H9 (cell line): ENCODE results near the gene MGAT4B. TPM values are rescaled to one million over a fixed set of nuclear protein-coding genes. Genes with fewer than 3 reads are reported as not detected.

Source experiments
- DNase-seq: peaks from one replicate; pipeline ENCODE4 v3.0.0-alpha.2; 2017
- H2AFZ ChIP-seq: one replicate; pipeline ENCODE4 v1.6.1; 2013; ENCODE audit warnings: mild to moderate bottlenecking, low read length, control low read depth, moderate library complexity
- H2AK5ac ChIP-seq: 2 replicates; pipeline ENCODE4 v1.6.1; 2013; ENCODE audit warnings: low read length, control low read depth, mixed read lengths; ENCODE audit not compliant: insufficient read length
- H2BK120ac ChIP-seq: one replicate; pipeline ENCODE4 v1.6.1; 2013; ENCODE audit warnings: low read depth, mild to moderate bottlenecking, low read length, control low read depth, inconsistent platforms; ENCODE audit not compliant: poor library complexity, severe bottlenecking
- H2BK12ac ChIP-seq: 2 replicates; pipeline ENCODE4 v1.6.1; 2013; ENCODE audit warnings: low read length, control low read depth, mixed read lengths, low read depth; ENCODE audit not compliant: insufficient read length
- H2BK15ac ChIP-seq: 2 replicates; pipeline ENCODE4 v1.6.1; 2013; ENCODE audit warnings: low read depth, low read length, control low read depth
- H2BK20ac ChIP-seq: one replicate; pipeline ENCODE4 v1.6.1; 2013; ENCODE audit warnings: low read depth, mild to moderate bottlenecking, low read length, control low read depth, inconsistent platforms; ENCODE audit not compliant: poor library complexity, severe bottlenecking
- H2BK5ac ChIP-seq: 2 replicates; pipeline ENCODE4 v1.6.1; 2013; ENCODE audit warnings: low read length, control low read depth, mixed read lengths; ENCODE audit not compliant: insufficient read length
- H3K14ac ChIP-seq: 2 replicates; pipeline ENCODE4 v1.6.1; 2013; ENCODE audit warnings: low read length, control low read depth; ENCODE audit not compliant: insufficient read depth
- H3K18ac ChIP-seq: 2 replicates; pipeline ENCODE4 v1.6.1; 2013; ENCODE audit warnings: low read depth, mild to moderate bottlenecking, mixed read lengths, low read length, control low read depth; ENCODE audit not compliant: insufficient read length
- H3K23ac ChIP-seq: 2 replicates; pipeline ENCODE4 v1.6.1; 2013; ENCODE audit warnings: low read length, control low read depth, mixed read lengths, low read depth; ENCODE audit not compliant: insufficient read length
- H3K23me2 ChIP-seq: 2 replicates; pipeline ENCODE4 v1.6.1; 2013; ENCODE audit warnings: low read depth, mild to moderate bottlenecking, mixed read lengths, low read length, control low read depth; ENCODE audit not compliant: insufficient read length, poor library complexity, severe bottlenecking
- H3K27ac ChIP-seq: 2 replicates; pipeline ENCODE4 v1.5.1; 2013; ENCODE audit warnings: low read length, control low read depth, mixed read lengths, low read depth; ENCODE audit not compliant: insufficient read length
- H3K27me3 ChIP-seq: 2 replicates; pipeline ENCODE4 v1.6.1; 2013; ENCODE audit warnings: low read length, control low read depth, inconsistent platforms; ENCODE audit not compliant: insufficient read depth
- H3K4ac ChIP-seq: 2 replicates; pipeline ENCODE4 v1.6.1; 2013; ENCODE audit warnings: low read depth, mild to moderate bottlenecking, control low read depth, inconsistent platforms, low read length, moderate library complexity
- H3K4me1 ChIP-seq: 2 replicates; pipeline ENCODE4 v1.6.1; 2013; ENCODE audit warnings: low read length, control low read depth, inconsistent platforms; ENCODE audit not compliant: insufficient read depth
- H3K4me2 ChIP-seq: 2 replicates; pipeline ENCODE4 v1.6.1; 2013; ENCODE audit warnings: low read length, control low read depth, mixed read lengths; ENCODE audit not compliant: insufficient read length, insufficient read depth
- H3K56ac ChIP-seq: 2 replicates; pipeline ENCODE4 v1.6.1; 2013; ENCODE audit warnings: low read depth, mild to moderate bottlenecking, mixed read lengths, low read length, control low read depth; ENCODE audit not compliant: insufficient read length
- H3K79me1 ChIP-seq: 2 replicates; pipeline ENCODE4 v1.6.1; 2013; ENCODE audit warnings: low read depth, mild to moderate bottlenecking, moderate library complexity, low read length, control low read depth, inconsistent platforms; ENCODE audit not compliant: insufficient read depth, poor library complexity, severe bottlenecking
- H3K79me2 ChIP-seq: 2 replicates; pipeline ENCODE4 v1.6.1; 2013; ENCODE audit warnings: low read length, control low read depth, inconsistent platforms; ENCODE audit not compliant: insufficient read depth
- H3K9ac ChIP-seq: 2 replicates; pipeline ENCODE4 v1.6.1; 2013; ENCODE audit warnings: low read length, control low read depth, mixed read lengths; ENCODE audit not compliant: insufficient read length; ENCODE audit errors: extremely low read depth
- H3K9me3 ChIP-seq: one replicate; pipeline ENCODE4 v1.6.1; 2013; ENCODE audit warnings: low read depth, low read length, inconsistent platforms; ENCODE audit not compliant: control insufficient read depth
- H3T11ph ChIP-seq: one replicate; pipeline ENCODE4 v1.6.1; 2013; ENCODE audit warnings: mild to moderate bottlenecking, low read length, control low read depth, inconsistent platforms
- H4K20me1 ChIP-seq: one replicate; pipeline ENCODE4 v1.6.1; 2013; ENCODE audit not compliant: control insufficient read depth, insufficient read length, insufficient read depth
- H4K5ac ChIP-seq: 2 replicates; pipeline ENCODE4 v1.6.1; 2013; ENCODE audit warnings: low read depth, mild to moderate bottlenecking, mixed read lengths, low read length, control low read depth; ENCODE audit not compliant: insufficient read length
- H4K8ac ChIP-seq: replicated peaks from 2 replicates; pipeline ENCODE4 v1.6.1; 2013; ENCODE audit warnings: low read length, control low read depth, mixed read lengths, low read depth; ENCODE audit not compliant: insufficient read length
- H4K91ac ChIP-seq: 2 replicates; pipeline ENCODE4 v1.6.1; 2013; ENCODE audit warnings: low read depth, mild to moderate bottlenecking, moderate library complexity, mixed read lengths, low read length, control low read depth; ENCODE audit not compliant: insufficient read length
- H3K27ac Mint-ChIP-seq, 3 experiments: 2 replicates in 2 of 3; 3 replicates in 1 of 3; pipeline ENCODE4 v1.8.0; 2020 to 2021; ENCODE audit warnings: mixed read lengths in 3 of 3, mild to moderate bottlenecking in 1 of 3, moderate library complexity in 1 of 3
- H3K27me3 Mint-ChIP-seq: 2 replicates; pipeline ENCODE4 v1.8.0; 2021; ENCODE audit warnings: low read depth, mild to moderate bottlenecking, moderate library complexity, mixed read lengths
- H3K36me3 Mint-ChIP-seq, 3 experiments: 2 replicates in 2 of 3; 3 replicates in 1 of 3; pipeline ENCODE4 v1.8.0; 2020 to 2021; ENCODE audit warnings: low read depth in 3 of 3, mixed read lengths in 3 of 3; ENCODE audit not compliant: insufficient read depth in 1 of 3
- H3K4me1 Mint-ChIP-seq, 2 experiments: 2 replicates each; pipeline ENCODE4 v1.8.0; 2020; ENCODE audit warnings: mixed read lengths in 2 of 2
- H3K4me3 Mint-ChIP-seq, 2 experiments: 2 replicates in 1 of 2; 3 replicates in 1 of 2; pipeline ENCODE4 v1.8.0; 2020 to 2021; ENCODE audit warnings: mild to moderate bottlenecking in 2 of 2, mixed read lengths in 2 of 2, moderate library complexity in 1 of 2
- H3K9me3 Mint-ChIP-seq, 2 experiments: 2 replicates in 1 of 2; 3 replicates in 1 of 2; pipeline ENCODE4 v1.8.0; 2020; ENCODE audit warnings: mild to moderate bottlenecking in 2 of 2, mixed read lengths in 2 of 2, moderate library complexity in 1 of 2
- WGBS: extraction: QIAGEN DNeasy Blood & Tissue Kit; methylation state at CpG from one replicate; pipeline ENCODE4 v1.1.7; 2013; ENCODE audit warnings: missing lambda C conversion rate, low lambda C conversion rate, mixed read lengths; ENCODE audit not compliant: insufficient read length; ENCODE audit errors: extremely low coverage; 5-methylcytosine and 5-hydroxymethylcytosine counted together
- total RNA-seq: library from RNA; stranded (reverse); gene quantifications from 2 replicates; pipeline ENCODE4 v1.2.1, GENCODE V29; 2021
- TF ChIP-seq, protein P1 (sequence below): fragments of 200-600 bp; sonication (generic); conservative IDR thresholded peaks from 3 replicates; pipeline ENCODE4 v1.8.0; 2021; ENCODE audit warnings: antibody characterized with exemption, mild to moderate bottlenecking

The MGAT4B gene
- total RNA-seq, 1 experiment from 2014 or later: 147 TPM

DNA sequence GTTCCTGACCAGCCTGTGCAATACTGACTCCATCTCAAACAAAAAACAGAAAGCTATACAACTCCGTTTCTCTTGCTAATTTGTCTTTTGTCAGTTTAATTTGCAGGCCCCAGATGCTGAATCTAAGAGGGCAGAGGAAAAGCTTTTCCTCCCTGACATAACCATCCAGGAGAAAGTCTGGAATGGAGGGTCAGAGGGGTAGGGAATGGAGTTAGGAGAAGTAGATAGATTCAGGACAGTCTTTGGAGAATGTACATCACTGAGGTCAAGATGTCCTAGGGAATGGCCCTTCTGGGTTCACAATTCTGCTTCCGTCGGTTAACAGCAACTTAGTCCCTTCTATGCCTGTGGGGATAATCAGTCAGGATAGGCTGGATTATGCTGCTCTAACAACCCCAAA, 7.4 kb upstream of the MGAT4B start:
- Histone ChIP-seq H4K5ac (no peak overlapping the region), H2BK5ac (no peak overlapping the region), H3K18ac (no peak overlapping the region), H2AK5ac (no peak overlapping the region), H3K9ac (no peak overlapping the region), H2BK20ac (no peak overlapping the region), H3K23ac (no peak overlapping the region), H3K14ac (no peak overlapping the region), H3K4ac (no peak overlapping the region), H3K27me3 (no peaks in the 10 kb centered on the region), H4K91ac (no peak overlapping the region), H3K79me2 (no peaks in the 10 kb centered on the region), H2BK15ac (no peak overlapping the region), H2AFZ (no peak overlapping the region), H3K79me1 (no peaks in the 10 kb centered on the region), H3K4me2 (no peak overlapping the region), H3K23me2 (peaks cover 16% of the 10 kb centered on the region), H3K4me1 (no peaks in the 10 kb centered on the region; the same call in 1 of the 2 replicates), H2BK12ac (no peak overlapping the region), H3K9me3 (no peaks in the 10 kb centered on the region), H3T11ph (no peak overlapping the region), H2BK120ac (no peak overlapping the region), H3K27ac (no peak overlapping the region), H4K20me1 (no peaks in the 10 kb centered on the region), H4K8ac (no peak overlapping the region), H3K56ac (no peak overlapping the region)
- Mint-ChIP-seq H3K4me3 (no peak overlapping the region; a peak in 1 of 5 replicates), H3K27ac (peak overlapping the region in 1 of 3 experiments; percentile 36; a peak in 1 of 7 replicates), H3K27me3 (peaks cover 13% of the 10 kb centered on the region), H3K36me3 (peaks cover 5 to 38% (median 22%) of the 10 kb centered on the region in 3 experiments; a peak in 6 of 7 replicates), H3K9me3 (no peaks in the 10 kb centered on the region; a peak in 2 of 5 replicates), H3K4me1 (peaks cover 29 to 30% of the 10 kb centered on the region in 2 experiments)
- WGBS: no CpG with 5 or more reads among the region's 3 CpGs
- TF ChIP-seq, protein P1, sequence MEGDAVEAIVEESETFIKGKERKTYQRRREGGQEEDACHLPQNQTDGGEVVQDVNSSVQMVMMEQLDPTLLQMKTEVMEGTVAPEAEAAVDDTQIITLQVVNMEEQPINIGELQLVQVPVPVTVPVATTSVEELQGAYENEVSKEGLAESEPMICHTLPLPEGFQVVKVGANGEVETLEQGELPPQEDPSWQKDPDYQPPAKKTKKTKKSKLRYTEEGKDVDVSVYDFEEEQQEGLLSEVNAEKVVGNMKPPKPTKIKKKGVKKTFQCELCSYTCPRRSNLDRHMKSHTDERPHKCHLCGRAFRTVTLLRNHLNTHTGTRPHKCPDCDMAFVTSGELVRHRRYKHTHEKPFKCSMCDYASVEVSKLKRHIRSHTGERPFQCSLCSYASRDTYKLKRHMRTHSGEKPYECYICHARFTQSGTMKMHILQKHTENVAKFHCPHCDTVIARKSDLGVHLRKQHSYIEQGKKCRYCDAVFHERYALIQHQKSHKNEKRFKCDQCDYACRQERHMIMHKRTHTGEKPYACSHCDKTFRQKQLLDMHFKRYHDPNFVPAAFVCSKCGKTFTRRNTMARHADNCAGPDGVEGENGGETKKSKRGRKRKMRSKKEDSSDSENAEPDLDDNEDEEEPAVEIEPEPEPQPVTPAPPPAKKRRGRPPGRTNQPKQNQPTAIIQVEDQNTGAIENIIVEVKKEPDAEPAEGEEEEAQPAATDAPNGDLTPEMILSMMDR: no peak
- no peak for DNase-seq
